KMS-11 (cell line): ENCODE results near the gene KCNH3.

Experiments
- H2AFZ ChIP-seq: fragments of 200-600 bp; sonication (generic); 2 replicates; pipeline ENCODE4 v1.6.1; 2016; ENCODE audit warnings: antibody characterized with exemption, mixed run types, low read depth
- H3K27ac ChIP-seq: fragments of 200-600 bp; sonication (generic); 2 replicates; pipeline ENCODE4 v1.6.1; 2016; ENCODE audit warnings: mild to moderate bottlenecking, mixed run types
- H3K27me3 ChIP-seq: fragments of 200-600 bp; sonication (generic); 2 replicates; pipeline ENCODE4 v1.6.1; 2017; ENCODE audit warnings: mild to moderate bottlenecking, low read depth, mixed run types, moderate library complexity; ENCODE audit not compliant: insufficient read depth
- H3K36me3 ChIP-seq: fragments of 200-600 bp; sonication (generic); 2 replicates; pipeline ENCODE4 v1.6.1; 2017; ENCODE audit warnings: mild to moderate bottlenecking, mixed run types; ENCODE audit not compliant: insufficient read depth
- H3K4me1 ChIP-seq: fragments of 200-600 bp; sonication (generic); 2 replicates; pipeline ENCODE4 v1.6.1; 2016; ENCODE audit warnings: mild to moderate bottlenecking, low read depth, mixed run types; ENCODE audit not compliant: poor library complexity, severe bottlenecking
- H3K4me2 ChIP-seq: fragments of 200-600 bp; sonication (generic); 2 replicates; pipeline ENCODE4 v1.7.0; 2016; ENCODE audit warnings: mild to moderate bottlenecking, mixed run types
- H3K4me3 ChIP-seq: fragments of 200-600 bp; sonication (generic); IDR thresholded peaks from 2 replicates; pipeline ENCODE4 v1.6.1; 2017; ENCODE audit warnings: low read depth, low read length, mixed read lengths; ENCODE audit not compliant: insufficient read depth
- H3K79me2 ChIP-seq: fragments of 200-600 bp; sonication (generic); 2 replicates; pipeline ENCODE4 v1.6.1; 2016; ENCODE audit warnings: low read depth, mixed run types; ENCODE audit not compliant: insufficient read depth
- H3K9ac ChIP-seq: fragments of 200-600 bp; sonication (generic); 2 replicates; pipeline ENCODE4 v1.6.1; 2016; ENCODE audit warnings: mild to moderate bottlenecking, mixed run types
- H4K20me1 ChIP-seq: fragments of 200-600 bp; sonication (generic); 2 replicates; pipeline ENCODE4 v1.6.1; 2016; ENCODE audit warnings: mild to moderate bottlenecking, mixed run types; ENCODE audit not compliant: insufficient read depth
- CTCF ChIP-seq: fragments of 200-600 bp; sonication (generic); conservative IDR thresholded peaks from 2 replicates; pipeline ENCODE4 v1.6.1; 2017; ENCODE audit warnings: low read depth, mild to moderate bottlenecking, antibody characterized with exemption, low read length, moderate library complexity, mixed read lengths

The KCNH3 gene

GRCh38 chr12:49583366-49584094 lies 44.7 kb downstream of the KCNH3 start:
- Histone ChIP-seq H4K20me1 (no peaks in the 10 kb centered on the region), H3K79me2 (no peaks in the 10 kb centered on the region), H3K9ac (no peak overlapping the region), H3K27me3 (no peaks in the 10 kb centered on the region), H3K4me1 (peaks cover 35% of the 10 kb centered on the region), H3K36me3 (no peaks in the 10 kb centered on the region), H3K4me3 (no peak overlapping the region), H2AFZ (no peak overlapping the region), H3K27ac (no peak overlapping the region), H3K4me2 (no peak overlapping the region)
- TF ChIP-seq CTCF: no peak

GRCh38 chr12:49584591-49584990 lies 45.8 kb downstream of the KCNH3 start:
- Histone ChIP-seq H3K79me2 (no peaks in the 10 kb centered on the region), H4K20me1 (no peaks in the 10 kb centered on the region), H2AFZ (no peak overlapping the region), H3K4me1 (peaks cover 34% of the 10 kb centered on the region), H3K27ac (no peak overlapping the region), H3K4me2 (no peak overlapping the region), H3K27me3 (no peaks in the 10 kb centered on the region), H3K9ac (no peak overlapping the region), H3K4me3 (no peak overlapping the region), H3K36me3 (no peaks in the 10 kb centered on the region)
- no peak for TF ChIP-seq CTCF

- H3K27me3 ChIP-seq: no peaks in the 10 kb centered on the region
- no peak overlapping the region for H2AFZ ChIP-seq
- H3K79me2 ChIP-seq: no peaks in the 10 kb centered on the region
- no peak overlapping the region for H3K4me3 ChIP-seq
- no peak for TF ChIP-seq CTCF
- no peak overlapping the region for H3K27ac ChIP-seq
- H3K36me3 ChIP-seq: no peaks in the 10 kb centered on the region
- H3K4me2 ChIP-seq: no peak overlapping the region
- H3K4me1 ChIP-seq: peaks cover 22% of the 10 kb centered on the region
- H4K20me1 ChIP-seq: no peaks in the 10 kb centered on the region
- H3K9ac ChIP-seq: no peak overlapping the region
Observed at GRCh38 chr12:49585477-49586459, 46.9 kb downstream of the KCNH3 start.

GRCh38 chr12:49587174-49587908 lies 48.5 kb downstream of the KCNH3 start:
- Histone ChIP-seq H3K27ac (no peak overlapping the region), H3K9ac (no peak overlapping the region), H3K27me3 (no peaks in the 10 kb centered on the region), H3K79me2 (no peaks in the 10 kb centered on the region), H2AFZ (no peak overlapping the region), H3K4me3 (no peak overlapping the region), H4K20me1 (no peaks in the 10 kb centered on the region), H3K36me3 (no peaks in the 10 kb centered on the region), H3K4me2 (no peak overlapping the region), H3K4me1 (peaks cover 6% of the 10 kb centered on the region)
- no peak for TF ChIP-seq CTCF
